Measurements from ENCODE around the gene FLRT3.
A peak's percentile ranks its signal among the peaks of the same experiment; 100 is the strongest.

The FLRT3 gene

DNA sequence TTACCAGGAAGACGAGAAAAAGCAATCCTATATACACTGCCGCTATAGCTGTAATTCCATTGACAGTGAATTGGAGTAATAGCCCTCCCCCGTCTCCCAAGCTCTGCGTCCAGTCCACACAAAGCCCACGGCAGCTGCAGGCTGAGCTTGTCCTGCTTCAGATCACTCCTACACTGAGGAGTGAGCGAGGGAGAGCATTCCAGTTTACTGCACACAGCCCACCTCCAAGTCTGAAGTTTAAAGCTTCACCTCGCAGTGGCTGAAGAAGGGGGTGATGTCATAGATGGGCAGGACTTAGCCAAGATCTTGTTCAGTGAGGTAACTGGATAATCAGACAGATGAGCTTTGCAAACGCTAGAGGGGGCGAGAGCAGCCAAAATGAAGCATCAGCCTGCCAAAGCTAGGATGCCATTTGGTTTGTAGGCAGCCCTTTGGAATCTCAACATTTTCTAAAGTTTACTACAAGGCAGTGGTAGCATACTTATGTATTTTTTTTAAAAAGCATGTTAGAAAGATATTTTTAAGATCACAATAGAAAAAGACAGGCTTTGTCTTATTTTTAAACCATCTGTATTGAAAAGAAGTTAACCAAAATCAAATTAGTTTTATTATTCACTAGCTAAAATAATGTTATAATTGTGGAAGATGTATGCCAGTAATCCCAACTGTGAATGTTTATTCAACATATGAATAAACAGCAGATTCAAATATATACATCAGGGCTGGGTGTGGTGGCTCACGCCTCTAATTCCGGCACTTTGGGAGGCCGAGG lies at the start of gene FLRT3:
FLRT3 (minus strand) TSS at position 213 of the 772 bp plus-strand sequence. CDS start 10,106 bp downstream, outside the sequence.
- peak in 52 of 56 donors; percentile 14 to 90 (median 71) for DNase-seq

DNA sequence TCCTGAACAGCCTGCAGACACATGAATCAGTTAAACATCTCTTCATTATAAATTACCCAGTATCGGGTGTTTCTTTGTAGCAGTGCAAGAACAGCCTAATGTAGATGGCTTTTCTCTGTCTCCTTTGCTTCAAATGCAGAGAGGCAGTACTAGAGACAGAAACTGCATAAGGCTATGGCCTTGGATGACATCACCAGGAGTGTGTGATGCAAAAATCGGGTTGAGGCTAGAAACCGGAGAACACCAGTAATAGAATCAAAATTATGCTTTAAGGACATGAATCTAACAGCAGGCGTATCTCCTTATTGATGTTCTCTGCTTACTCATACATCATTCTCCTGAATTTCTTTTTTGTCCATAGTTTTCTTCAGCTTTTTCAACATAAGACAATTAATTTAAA lies 49.3 kb upstream of the FLRT3 start:
- DNase-seq: no peak

DNA sequence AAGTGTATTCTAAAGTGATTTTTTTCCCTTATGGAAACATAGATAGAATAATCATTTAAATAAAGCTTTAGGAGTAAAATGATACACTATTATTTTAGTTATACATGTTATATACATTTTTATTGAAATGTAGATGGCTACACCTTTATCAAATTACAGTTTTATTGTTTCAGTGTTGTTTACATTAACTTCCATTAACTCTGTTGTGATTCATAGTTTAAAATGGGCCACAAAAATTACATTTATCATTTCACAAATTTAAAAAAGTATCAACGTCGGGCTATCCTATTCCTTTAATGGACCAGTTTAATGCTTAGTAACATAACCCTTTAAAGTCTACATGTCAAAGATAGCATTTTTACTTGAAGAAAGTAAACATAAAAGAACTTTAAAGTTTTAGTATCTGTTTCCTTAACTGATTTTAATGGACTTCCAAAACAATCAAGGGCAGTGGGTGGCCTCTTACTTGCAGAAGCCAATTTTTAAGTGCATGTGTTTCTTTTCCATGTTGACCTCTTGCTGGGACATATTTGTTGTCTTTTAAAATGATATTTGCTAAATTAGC lies 47.8 kb upstream of the FLRT3 start:
- no peak for DNase-seq

DNA sequence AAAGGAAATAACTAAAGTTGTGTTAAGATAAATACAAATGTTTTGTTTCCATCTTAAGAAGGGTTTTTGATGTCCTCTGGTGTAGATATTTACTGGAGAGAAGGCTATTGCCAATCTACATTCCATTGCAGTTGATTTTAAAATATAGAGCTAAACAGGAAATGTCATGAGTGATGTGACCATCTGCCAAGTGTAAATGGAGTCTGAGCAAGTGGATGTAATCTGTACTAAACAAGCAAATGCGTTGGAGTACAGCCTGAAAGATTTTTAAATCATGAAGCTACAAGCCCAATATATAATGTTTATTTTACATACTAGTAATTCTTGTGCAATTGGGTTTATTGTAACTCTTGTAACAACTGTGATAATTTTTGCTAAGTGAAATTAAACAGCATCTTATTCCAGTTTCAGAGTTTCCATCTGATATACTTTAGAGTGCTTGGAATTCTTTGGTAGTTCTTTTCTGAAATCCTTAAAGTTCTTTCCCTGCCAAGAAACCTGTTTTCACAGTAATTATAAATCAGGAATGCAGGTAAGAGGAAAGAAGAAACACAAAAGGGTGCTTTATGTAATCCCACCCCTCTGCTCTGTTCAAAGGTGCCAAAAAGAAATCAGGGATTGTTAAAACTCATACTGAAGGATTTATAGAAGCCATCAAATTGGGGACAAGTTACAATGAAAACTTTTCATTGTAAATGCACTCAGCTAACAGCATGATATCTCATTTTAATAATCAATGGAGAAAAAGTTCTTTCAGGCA lies 47.2 kb upstream of the FLRT3 start:
- no peak for DNase-seq

DNA sequence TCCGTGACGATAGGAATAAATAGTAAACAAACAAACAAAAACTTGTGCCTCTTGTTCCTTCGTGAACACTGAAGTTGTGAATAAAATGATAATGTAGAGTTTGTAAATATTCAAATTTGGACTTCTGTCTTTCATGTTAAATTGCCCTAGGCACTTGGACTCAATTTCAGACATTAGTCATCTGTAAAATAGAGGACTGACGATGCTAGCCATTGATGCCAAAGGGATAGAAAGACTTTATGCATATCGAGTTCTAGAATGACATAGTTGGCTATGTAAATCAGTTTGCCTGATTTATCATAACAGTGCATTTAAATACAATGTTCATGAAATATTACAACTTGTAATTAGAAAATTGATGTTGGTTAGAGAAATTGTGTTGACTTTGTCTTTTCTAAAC lies 45.9 kb upstream of the FLRT3 start:
- DNase-seq: no peak

DNA sequence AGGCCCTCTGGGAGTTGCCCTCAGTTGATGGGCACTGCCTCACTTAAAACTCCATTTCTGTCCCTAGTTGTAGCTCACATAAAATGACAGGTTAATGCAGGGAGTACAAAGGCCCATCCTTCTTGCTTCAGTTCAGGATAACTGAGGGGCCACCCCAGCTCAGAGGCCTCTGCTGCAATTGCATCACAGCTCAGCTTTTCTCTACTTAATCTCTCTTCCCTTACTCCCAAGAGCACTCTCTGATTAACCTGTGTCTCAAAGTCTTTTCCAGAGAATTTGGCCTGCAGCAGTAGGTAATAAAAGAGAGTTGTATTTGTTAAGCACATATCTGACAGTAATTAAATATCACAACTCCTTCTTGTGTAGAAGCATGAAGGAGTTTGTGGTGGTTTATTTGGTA lies 40.9 kb upstream of the FLRT3 start:
- DNase-seq: no peak

DNA sequence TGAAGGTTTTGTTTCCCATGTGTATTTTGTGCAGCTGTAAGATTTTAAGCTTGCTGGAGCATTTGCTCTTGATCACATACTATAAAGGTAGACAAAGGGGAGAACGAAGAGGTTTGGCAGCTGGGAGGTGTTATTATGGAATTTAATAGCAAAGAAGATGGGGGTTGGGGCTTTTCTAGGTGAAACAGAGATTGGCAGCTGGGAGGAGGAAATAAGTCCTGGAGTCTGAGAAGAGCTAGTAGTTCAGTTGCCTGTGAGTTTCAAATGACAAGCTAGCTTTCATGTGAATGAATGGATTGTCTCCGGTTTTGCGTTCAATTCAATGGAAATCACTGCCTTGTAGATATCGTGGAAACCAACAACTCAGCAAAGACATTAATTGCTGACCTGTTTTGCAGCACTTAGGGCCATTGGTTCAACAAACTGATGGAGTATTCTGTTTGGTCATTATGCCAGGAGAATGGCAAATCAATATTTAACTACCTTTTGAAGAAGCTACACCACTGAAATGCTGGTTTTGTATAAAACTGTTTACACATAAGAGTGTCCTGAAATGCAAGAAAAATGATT lies 38.1 kb upstream of the FLRT3 start:
- no peak for DNase-seq

DNA sequence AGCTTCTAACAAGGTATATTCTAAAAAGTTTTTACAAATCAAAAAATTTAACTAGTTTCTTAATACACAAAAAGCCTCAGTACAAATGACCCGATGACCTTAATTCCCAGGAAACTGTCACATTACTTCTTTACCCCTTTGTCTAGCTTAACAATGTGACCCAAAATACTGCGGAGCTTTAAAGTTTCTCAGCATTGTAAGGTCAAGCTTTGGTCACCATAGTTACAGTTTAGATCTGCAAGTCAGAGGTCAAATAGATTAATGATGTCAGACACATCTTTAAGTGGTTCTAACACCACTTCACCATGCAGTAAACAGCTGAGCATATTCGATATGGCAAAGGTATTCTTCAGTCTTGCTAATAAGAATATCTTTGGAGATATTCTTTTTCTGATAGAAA lies 36.8 kb upstream of the FLRT3 start:
- DNase-seq: no peak

DNA sequence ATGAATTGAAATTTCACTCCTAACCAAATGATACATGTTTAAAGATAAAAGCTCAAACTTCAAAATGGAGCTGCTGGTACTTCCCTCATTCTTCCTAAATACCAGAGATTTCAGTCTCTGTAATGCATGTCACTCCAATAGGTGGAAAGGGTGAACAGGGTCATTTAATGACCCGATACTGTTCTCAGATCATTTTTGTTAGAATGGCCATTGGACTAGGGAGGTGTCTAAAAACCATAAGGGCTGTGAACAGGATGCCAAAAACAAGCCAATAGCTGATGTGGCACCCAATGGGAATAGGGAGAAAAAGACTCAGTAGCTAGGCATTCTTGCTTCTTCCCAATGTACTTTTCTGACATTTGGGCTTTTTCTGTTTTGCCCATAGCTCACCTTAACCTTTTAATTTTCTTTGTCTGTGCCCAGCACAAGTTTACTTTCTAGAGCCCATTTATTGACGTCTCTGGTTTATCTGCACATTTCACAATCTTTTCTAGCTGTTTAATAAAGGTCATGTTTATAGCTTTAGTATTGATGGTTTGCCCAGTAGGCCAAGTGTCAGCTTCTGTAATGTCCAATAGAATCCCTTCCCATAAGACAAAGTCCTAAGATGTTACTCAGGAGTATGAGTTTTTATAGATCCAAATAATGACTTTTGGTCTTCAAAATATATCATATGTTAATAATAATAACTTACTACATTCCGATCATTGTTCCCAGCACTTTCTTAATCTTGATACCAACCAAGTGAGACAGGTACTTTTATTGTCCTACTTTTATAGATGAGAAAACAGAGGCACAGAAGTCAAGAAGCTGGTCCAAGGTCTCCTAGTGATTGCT lies 24.3 kb upstream of the FLRT3 start:
- DNase-seq: no peak

DNA sequence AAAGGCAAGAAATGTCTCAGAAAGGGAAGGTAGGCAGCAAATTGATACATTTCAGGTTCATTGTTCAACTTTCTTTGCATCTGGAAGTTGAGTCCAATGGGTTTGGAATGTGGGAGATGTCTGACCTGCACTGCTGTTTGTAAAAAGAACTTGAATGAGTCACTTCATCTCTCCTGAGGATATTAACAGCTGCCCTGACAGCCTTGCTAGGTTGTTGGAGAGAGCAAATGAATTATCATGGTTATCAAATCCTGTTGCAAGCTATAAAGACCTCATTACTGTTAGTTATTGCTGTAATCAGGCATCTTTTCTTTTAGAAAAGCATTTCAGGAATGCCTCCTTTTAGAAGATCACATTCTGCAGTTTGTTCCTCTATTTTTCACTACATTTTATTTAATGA lies 23.0 kb upstream of the FLRT3 start:
- no peak for DNase-seq

DNA sequence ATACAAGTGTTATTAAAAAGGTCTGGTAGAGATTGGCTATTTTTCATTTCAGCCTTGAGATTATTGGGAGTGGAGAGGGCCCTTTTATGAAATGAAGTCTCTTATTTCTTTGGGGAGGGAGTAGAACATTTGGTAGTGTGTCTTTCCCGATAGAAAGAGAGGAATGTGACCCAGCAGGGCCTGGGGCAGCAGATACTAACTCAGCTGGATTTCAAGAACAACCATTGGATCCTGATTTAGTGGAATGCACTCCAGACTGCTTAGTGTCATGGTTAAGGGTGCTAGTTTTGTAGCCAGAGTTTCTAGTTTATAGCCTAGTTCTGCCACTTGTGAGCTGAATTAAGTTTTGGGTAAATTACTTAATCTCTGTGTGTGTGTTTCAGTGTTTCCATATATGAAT lies 18.4 kb upstream of the FLRT3 start:
- DNase-seq: no peak

DNA sequence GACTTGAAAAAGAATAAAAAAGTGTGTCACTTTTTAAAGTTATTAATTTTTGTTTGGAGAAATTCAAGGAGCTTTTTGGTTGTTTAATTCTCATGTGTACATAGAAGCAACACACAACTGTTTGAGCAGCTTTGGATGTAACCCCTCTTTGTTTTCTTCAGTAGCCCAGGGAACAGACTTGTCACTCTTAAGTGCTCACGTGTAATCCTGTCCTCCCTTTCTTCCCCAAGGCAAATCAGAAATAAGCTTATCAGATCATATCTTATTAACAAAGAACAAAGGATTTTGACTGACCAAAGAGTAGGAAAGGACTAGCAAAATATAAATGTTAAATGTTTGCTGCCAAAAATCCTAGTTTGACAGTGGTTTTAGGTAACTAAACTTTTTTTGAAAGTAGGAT lies 7.3 kb upstream of the FLRT3 start:
- DNase-seq: no peak

DNA sequence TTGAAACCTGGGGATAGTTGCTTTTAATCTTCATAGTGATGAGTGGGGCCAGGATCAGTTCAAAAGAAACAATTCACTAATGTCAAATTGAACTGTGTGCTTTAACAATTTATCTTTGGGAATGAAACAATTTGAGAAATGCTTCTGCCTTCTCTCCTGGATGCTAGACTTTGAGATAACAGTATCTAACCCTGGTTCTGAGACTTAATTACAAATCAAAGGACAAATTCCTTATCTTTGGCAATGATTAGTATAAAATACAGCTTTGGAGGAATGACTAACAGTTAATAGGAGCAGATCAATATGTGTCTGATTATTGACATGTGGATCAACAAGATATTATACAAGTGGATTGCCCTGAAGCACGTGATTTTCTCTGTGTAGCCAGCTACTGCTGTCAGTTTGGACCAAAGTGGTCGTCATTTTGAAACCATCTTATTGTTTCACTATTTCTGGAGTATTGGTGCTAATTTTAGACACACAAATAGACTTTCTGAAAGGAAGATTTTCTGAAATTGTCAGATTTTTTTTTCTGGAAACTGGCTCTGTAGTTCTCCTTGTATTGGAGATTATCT lies 6.2 kb upstream of the FLRT3 start:
- no peak for DNase-seq

DNA sequence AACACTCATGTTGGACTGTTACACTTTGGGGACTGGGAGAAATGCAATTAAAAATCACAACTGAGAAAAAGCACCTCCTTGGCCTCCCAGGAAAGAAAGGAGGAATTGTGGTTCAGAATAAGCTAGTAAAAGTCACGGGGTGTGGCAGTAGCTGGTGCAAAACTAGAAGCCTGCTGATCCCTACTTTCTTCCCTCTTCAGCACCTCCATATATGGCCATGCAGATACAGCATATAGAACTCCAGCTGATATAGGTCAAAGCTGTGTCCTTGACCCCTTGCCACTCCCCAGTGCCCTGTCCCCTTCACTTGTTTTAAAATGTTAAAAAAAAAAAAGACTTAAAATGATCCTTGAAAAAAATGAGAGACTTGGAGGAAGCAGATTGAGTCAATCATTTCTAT lies 5.5 kb upstream of the FLRT3 start:
- DNase-seq: no peak

DNA sequence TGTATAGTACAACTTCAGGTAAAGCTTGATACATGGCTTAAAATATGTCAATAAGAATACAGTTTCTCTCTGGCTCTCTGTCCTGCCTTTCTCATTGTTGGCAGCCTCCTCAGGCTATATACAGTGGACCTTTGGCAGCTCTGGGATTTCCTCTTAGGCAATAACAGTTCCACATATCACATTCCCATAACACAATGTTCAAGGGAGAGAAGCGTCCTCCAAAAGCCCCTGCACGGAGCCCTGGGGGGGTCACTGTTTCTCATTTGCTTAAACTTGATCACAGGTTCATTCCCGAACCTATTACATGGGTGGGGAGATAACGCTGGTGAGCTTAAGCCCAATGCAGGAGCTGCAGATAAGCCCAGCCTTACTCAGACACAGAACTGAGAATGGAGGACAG lies 4.4 kb upstream of the FLRT3 start:
- no peak for DNase-seq

DNA sequence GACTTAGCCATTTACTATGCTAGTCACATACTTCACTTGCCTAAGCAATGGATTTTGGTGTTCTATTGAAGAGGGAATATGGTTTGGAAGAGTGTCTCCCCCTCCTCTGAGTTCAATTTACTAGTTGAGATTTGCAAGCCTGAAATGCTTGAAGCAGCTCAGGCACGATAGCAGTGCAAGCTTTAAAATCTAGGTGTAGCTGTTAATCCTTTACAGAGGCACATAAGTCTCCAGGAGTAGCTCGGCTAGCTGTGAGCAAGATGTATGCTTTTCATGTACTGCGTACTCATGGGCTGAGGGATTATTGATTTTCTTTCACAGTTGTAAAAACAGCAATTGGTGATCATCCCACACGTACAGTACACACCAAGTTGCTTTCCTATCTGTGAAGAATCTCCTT lies 726 bp downstream of the FLRT3 start:
- DNase-seq: peak in 17 of 56 donors; percentile 0 to 31 (median 6)

DNA sequence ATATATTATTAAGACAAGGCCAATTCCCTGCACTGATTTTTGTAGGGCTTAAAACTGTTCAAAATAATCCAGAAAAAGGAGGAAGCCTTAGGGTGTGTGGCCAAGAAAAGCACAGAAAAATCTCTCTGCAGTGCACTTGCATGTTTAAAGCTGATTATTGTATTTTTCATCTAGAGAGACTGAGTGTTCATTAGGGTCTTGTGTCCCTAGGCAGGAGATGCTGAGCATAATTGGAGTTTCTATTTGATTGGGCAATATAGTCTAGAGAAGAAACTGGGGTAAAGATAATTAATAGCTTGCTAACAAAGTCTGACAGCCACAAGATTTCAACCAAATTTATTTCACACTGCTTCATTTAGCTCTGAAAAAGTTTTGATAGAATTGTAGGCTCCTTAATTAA lies 2.4 kb downstream of the FLRT3 start:
- no peak for DNase-seq

DNA sequence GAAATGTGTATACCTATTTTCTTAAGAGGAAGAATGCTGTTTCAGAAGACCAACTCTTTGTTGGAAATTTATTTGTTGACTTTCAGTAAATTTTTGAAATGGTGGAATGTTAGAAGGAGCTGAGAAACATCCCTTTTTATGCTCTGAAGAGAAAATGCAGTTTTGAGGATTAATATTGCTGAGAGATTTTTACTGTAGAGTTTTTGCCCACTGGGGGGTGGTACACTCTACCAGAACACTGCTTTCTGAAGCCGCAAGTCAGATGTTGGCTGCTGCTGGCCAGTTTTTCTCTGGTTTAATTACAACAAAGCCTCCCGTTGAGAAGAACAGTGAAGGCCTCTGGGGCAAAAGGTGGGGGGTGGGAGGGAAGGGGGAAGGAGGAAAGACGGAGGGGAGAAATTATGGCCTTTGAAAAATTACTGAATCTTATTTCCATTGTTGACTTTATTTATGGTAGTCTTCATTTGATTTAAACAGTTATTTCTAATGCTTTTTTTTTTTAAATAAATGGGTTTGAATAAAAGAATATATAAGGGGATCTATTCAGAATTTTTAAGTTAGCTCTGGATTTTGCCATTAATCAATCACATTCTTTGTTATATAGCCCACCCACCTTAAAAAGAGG lies 3.0 kb downstream of the FLRT3 start:
- DNase-seq: peak in 49 of 56 donors; percentile 3 to 78 (median 35)

DNA sequence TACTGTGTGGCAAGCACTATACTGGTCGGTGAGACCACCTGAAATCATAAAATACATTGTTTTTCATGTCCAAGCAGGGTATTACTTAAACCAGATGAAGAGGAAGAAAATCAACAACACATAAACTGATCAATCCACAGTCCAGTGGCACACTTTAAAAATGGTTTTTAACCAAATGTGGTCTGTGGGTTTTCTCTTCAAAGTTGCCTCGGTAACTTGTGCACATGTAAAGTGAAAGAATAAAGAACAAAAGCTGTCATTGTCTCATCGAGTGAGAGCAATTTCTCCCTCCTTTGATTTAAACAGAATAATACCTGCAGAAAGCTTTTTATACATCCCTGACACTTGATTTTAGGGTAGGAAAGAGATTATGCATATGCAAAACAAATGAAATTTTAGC lies 3.7 kb downstream of the FLRT3 start:
- DNase-seq: no peak

DNA sequence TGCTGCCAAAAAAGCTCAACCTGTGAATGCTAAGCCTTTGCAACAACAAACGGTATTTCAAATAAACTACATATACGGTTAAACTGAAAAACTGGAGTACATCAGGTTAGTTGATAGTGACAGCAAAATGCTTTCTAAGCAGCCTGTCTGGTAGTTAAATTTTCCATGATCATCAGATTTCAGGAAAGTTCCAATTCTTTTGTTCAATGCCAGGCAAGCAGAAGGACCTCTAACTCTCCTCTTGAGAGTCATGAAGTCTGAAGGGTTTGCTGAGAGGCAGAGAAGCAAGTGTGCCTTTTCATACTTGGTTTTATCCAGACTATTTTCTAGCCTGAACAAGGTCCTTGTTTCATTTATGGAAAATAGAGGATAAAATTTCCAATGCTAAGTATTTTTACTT lies 4.5 kb downstream of the FLRT3 start:
- no peak for DNase-seq
